Posterior vena cava (tissue), 2 donors: Measurements from ENCODE around the gene GLB1L3. TPM values are rescaled to one million over a fixed set of nuclear protein-coding genes. Genes with fewer than 3 reads are reported as not detected.
"Not testable (repeated sequence)": the region's sequence is repeated elsewhere in the genome, so short reads cannot be mapped to it uniquely, and the experiment has no call there.

Source experiments
- DNase-seq: peaks from one replicate; pipeline ENCODE4 v3.0.0-alpha.2; 2020; ENCODE audit warnings: low spot score
- intact Hi-C, 2 donors: fragments of 100-400 bp; cut with DNase I; formaldehyde crosslinking; loops; one replicate each; pipeline versions ENCODE4 v1.14.1 to v1.14.2; 2022 to 2023
- total RNA-seq, 2 donors: library from RNA; stranded (reverse); fragmentation: NEBNext Ultra II Directional; extraction: Animal tissue kit (Norgen Biotek cat#: 25700); gene quantifications; one replicate each; pipeline ENCODE4 v1.2.1, GENCODE V29; 2021
- donor health status: DM: yes; HTN: yes; CAD: no.
- donor health status: DM: yes; HTN: yes; CAD: no.

The GLB1L3 gene
- total RNA-seq, 2 donors from 2014 or later: not detected

- DNase-seq: no peak
Observed at GRCh38 chr11:134293119-134294113, 17.2 kb downstream of the GLB1L3 start.

DNA sequence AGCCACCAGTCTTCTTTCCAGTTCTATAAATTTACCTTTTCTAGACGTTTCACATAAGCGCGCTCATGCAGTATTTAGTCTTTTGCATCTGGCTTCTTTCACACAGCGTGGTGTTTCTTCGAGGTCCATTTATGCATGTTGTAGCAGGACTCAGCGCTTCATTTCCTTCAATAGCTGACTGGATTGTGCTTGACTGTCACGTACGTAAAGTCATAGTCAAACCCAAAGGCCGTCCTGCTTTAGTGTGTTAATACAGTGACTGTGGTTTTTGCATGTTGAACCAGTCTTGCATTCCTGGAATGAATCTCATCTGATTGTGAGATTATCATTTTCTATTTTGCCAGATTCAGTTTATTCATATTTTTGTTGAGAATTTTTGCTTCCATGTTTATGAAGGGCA is 18.5 kb downstream of the GLB1L3 start:
- DNase-seq: no peak
- intact Hi-C loops: no loop called here

More at GRCh38 chr11:134293119-134294113, 17.2 kb downstream of the GLB1L3 start:
- intact Hi-C loops: no loop called here

DNA sequence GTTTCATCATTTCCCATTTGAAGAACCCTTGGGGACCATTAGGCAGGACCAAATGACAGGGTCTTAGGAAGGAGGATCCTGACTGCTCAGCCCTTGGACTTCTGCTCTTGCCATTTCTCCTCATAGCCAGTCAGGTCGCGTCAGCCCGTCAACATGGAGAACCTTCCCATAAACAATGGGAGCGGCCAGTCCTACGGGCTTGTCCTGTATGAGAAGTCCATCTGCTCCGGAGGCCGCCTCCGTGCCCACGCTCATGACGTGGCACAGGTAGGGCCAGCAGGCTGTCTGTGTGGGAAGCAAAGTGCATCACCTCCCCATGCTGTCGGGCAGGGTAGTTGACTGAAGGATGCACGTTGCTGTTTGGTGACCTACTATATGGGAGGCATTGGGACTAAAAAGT is 36.0 kb downstream of the GLB1L3 start:
- no peak for DNase-seq
- intact Hi-C loops: no loop called here

GRCh38 chr11:134312807-134313206 is 36.6 kb downstream of the GLB1L3 start:
- DNase-seq: no peak
- intact Hi-C loops: no loop called here

GRCh38 chr11:134313379-134313778 is 37.2 kb downstream of the GLB1L3 start:
- DNase-seq: no peak
- intact Hi-C loops: no loop called here

DNA sequence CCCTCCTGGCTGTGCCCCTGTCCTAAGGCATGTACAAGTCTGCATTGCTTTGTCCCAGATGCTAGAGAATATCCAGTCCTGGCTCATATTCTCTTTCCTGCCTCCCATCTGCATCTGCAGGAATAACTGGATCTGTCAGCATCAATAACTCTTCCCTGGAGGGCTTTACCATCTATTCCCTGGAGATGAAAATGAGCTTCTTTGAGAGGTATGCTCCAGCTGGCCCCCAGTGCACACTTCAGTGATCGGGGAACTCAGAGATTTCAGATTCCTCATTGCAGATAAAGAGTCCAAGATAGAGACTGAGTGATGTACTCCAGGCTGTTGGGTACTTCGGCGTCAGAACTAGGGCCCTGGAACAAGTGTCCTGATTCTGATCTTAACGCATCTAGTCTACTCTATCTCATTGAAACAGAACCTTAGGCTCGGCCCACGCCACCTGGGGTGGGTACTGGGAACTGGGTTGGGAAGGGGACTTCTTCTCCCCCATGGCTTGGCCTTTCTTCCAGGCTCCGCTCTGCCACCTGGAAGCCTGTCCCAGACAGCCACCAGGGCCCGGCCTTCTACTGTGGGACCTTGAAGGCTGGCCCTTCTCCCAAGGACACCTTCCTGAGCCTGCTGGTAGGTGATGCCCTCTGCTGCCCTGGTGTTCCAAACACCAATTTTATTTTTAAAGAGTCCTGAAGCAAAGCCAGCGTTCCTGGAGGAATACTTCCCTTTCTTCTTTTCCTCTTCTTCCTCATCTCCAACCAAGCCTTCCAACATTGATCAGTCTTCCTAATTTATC is 37.8 kb downstream of the GLB1L3 start:
- intact Hi-C loops: no loop called here
- no peak for DNase-seq

GRCh38 chr11:134317103-134317502 is 40.9 kb downstream of the GLB1L3 start:
- intact Hi-C loops: no loop called here
- no peak for DNase-seq

GRCh38 chr11:134321373-134321772 is 45.2 kb downstream of the GLB1L3 start:
- intact Hi-C loops, DNase-seq: not testable (repeated sequence)

DNA sequence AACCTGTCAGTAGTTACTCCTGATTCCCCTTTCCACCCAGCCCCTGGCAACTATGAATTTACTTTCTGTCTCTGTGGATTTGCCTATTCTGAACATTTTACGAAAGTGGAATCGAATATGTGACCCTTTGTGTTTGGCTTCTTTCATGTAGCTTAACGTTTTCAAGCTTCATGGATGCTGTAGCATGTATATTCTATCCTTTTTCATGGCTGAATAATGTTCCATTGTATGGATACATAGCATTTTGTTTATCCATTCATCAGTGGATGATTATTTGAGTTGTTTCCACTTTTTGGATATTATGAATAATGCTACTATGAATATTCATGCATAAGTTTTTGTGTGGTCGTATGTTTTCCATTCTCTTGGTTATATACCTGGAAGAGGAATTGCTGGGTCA is 46.4 kb downstream of the GLB1L3 start:
- no peak for DNase-seq

DNA sequence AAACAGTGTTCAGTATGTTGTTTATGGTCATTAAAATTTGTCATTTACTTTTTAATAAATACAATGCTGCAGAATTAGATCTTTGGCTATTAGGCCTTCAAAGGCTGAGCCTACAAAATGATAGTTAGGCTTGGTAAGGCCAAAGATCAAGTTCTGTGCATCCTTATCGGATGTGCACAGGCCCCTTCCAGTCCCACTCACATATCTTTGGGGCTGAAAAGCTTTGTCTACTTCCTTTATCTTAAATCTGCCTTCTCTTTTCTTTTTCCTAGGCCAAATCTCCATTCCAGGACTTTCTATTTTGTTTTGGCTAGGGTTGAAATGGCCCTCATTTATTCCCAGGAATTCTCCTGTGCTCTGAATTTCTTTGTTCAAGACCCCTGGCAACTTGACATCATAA is 52.3 kb downstream of the GLB1L3 start:
- DNase-seq: no peak
- intact Hi-C loops: no loop called here

More for the DNA sequence above, 46.4 kb downstream of the GLB1L3 start:
- intact Hi-C loops: no loop called here

GRCh38 chr11:134330611-134331353 is 54.6 kb downstream of the GLB1L3 start:
- intact Hi-C loops: no loop called here
- DNase-seq: no peak

GRCh38 chr11:134331354-134332188 is 55.4 kb downstream of the GLB1L3 start, which contains the start of gene GLB1L2:
Gene GLB1L2, plus strand, starts transcription at chr11:134331988. Its CDS starts 74 bp downstream, at chr11:134332062.
- intact Hi-C loops: no loop called here
- DNase-seq: peak; percentile 88

GRCh38 chr11:134332189-134332631 is 56.0 kb downstream of the GLB1L3 start:
- DNase-seq: no peak
- intact Hi-C loops: no loop called here

DNA sequence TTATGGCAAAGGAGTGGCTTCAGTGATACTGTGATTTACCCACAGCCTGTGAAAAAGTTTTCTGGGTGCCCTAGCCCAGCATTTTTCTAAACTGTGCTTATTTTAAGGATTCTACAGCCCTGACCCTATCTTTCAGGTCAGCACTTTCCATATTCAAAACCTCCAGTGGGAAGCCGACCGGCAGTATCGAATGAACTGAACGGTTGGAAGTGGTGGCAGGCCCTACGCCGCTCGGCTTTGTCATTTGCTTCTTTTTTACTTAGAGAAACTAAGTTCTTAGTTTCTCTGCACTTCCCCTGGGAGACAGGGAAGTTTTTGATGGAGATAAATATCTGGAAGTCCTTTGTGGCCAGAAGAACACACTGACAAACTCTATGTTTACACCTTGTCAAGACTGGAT is 56.6 kb downstream of the GLB1L3 start:
- intact Hi-C loops: no loop called here
- no peak for DNase-seq

DNA sequence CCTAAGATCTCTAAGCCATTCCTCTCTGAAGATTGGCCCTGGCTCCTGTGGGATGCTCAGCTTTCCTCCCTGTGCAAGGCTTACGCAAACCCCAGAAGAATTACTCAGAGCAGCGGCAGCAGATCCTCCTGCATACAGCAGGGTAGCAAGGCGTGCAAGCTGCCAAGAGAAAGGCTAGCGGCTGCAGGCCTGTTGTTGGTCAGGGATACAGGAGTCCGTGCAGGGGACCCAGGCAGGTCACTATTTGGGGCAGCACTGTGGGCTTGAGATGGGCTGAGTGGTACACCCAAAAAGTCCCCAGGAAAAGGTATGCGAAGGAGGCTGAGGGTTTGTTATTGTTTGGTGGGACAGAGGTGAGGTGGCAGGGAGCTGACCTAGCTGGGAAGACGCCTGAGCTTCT is 57.1 kb downstream of the GLB1L3 start:
- intact Hi-C loops: no loop called here
- DNase-seq: no peak

DNA sequence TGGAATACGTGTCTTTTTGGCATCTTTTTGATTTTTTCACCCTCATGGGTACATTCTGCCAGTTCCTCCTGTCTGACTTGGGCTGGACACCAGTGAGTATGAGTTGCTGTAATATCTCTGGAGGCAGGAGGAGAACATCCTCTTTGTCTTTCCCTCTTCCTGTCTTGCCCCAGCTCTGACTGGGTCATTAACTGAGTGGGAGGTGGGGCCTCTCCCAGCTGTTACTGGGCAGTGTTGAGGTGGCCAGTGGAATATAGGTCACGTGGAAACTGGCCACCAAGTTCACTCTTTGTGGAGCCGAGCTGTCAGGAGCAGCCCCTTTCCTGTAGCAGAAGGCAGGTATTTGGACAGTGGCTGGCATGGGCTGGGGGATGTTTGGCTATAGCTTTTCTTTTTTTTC is 57.8 kb downstream of the GLB1L3 start:
- intact Hi-C loops: no loop called here
- DNase-seq: no peak

DNA sequence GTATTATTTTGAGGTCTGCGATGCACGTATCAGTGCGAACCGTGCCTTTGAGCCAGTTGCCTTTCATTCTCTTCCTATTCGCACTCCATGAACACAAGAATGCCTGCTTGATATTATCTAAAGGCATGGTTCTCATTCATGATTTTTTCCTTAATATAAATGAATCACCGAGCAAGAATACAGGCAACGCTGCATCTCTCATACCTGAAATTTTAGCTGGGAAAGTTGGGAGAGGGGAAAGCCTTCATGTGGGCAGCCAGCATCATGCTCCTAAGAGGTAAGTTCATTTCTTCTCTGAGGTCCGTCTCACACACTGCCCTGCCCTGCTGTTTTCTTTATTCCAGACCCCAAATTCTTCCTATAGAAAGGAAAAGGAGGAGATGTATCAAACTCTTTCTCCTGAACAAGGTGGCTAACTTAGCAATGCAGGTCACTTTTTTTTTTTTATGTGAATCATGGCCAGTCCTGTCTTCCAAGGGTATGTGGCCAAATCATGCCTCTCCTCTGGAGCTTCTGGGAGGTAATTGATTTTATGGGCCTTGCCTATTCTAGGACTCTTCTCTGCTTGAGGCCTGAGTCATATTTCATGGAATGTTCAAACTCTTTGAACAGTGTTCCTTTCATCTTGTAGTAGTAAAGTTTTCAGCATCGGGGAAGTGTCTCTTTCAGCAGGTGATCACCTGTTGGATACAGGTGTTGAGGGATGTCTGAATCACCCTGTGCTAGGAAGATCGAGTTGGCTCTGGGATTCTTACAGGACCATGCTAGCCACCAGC is 58.8 kb downstream of the GLB1L3 start:
- intact Hi-C loops: no loop called here

GRCh38 chr11:134337051-134337450 is 60.9 kb downstream of the GLB1L3 start:
- intact Hi-C loops: no loop called here
- no peak for DNase-seq

More for the DNA sequence above, 58.8 kb downstream of the GLB1L3 start:
- DNase-seq: no peak
